ENCODE data around the gene CNTD1.

DNA sequence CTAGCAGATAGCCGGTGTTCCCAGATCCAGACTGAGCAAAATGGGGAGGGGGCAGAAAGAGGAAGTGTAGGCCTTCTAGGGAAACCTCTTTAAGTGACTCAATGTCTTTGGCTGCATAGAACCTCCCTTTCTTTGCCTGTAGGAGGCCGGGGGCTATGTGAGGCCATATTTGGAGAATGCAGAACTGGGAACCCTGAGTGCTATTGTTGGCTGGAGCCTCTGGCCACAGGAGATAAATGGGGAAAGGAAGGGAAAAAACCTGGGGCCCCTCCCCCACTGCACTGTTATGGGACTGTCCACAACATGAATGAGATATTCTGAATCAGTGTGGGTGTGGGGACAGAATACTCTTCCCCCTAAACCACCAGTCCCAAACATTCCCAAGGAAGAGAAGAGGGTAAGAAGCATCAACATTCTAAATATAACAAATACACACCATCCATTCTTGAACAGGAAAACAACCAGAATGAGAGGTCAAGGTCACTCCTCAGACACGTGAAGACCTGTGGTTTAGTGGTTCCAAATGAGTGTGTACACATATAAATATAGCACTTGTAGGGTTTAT, 23.0 kb upstream of the CNTD1 start:
- TF ChIP-seq, protein P1, sequence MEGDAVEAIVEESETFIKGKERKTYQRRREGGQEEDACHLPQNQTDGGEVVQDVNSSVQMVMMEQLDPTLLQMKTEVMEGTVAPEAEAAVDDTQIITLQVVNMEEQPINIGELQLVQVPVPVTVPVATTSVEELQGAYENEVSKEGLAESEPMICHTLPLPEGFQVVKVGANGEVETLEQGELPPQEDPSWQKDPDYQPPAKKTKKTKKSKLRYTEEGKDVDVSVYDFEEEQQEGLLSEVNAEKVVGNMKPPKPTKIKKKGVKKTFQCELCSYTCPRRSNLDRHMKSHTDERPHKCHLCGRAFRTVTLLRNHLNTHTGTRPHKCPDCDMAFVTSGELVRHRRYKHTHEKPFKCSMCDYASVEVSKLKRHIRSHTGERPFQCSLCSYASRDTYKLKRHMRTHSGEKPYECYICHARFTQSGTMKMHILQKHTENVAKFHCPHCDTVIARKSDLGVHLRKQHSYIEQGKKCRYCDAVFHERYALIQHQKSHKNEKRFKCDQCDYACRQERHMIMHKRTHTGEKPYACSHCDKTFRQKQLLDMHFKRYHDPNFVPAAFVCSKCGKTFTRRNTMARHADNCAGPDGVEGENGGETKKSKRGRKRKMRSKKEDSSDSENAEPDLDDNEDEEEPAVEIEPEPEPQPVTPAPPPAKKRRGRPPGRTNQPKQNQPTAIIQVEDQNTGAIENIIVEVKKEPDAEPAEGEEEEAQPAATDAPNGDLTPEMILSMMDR (conservative IDR thresholded peaks at IDR 0.05 in 1 of 2, IDR thresholded peaks at IDR 0.05 in 1 of 2; ENCODE audit: low read depth in 1 of 2, low read length in 2 of 2): no peak
- no peak for TF ChIP-seq EZH2 (IDR thresholded peaks at IDR 0.05; ENCODE audit: low read length, missing control alignments)

Data from fibroblast of lung (primary cell).